NCI-H345 treated with DMSO at 0.1 percent for 48 hours (cell line): Measurements from ENCODE around the gene CMC4.

Experiments used
- DNase-seq: peaks from one replicate; lab custom pipeline; 2025; ENCODE audit not compliant: unreplicated experiment; lab: John Stamatoyannopoulos, UW

Gene CMC4

GRCh38 chrX:155054255-155054654 lies 16.7 kb downstream of the CMC4 start:
- no peak for DNase-seq

DNA sequence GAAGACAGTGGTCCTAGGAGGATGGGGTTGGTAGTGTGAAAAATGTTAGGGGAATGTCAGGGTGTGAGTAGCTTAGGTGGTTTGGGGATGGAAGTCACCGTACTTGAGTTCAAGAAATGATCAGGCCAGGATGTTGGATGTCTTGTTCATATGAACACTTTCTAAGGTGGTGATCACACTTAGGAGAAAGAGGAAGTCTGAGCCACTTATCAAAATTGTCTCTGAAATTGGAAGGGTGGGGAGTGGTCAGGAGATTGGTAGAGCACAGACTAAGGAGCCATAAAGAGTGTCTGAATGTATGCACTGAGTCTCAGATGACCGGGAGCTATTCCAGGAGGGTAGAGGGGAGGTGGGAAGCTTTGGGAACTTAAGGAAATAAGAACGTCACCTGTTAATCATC lies 17.3 kb downstream of the CMC4 start:
- DNase-seq, result no peak

DNA sequence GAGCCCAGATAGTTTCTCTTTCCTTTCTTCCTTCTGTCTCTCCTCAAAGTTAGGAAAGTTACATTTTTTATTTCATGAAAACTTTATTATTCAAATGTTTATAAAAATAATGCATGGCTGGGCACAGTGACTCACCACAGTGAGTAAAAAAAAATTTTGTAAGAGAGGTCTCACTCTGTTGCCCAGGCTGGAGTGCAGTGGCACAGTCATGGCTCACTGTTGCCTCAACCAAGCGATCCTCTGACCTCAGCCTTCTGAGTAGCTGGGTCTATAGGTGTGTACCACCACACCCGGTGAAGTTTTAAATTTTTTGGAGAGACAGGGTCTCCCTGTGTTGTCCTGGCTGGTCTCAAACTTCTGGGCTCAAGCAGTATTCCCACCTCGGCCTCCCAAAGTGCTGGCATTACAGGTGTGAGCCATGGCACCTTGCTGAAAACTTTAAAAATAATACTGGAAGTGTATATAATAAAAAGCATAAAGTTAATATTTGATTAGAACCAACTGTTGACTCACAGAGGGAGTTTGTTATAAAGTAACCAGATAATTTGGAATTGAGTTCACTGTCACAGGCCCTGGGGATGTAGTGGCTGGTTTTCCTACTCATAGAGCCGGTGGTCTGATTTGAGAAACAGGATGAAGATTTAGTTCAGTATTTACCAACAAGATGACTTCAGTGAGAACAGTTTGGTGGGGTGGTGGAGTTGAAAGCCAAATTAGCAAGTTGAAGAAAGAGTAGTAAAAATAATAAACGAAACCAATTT lies 18.0 kb downstream of the CMC4 start:
- DNase-seq, result no peak

- DNase-seq, result no peak
These were observed 21.8 kb downstream of the CMC4 start for GRCh38 chrX:155048977-155049619.

- DNase-seq, result no peak
These were observed 24.0 kb downstream of the CMC4 start for GRCh38 chrX:155046811-155047528.

- no peak for DNase-seq
These were observed 24.7 kb downstream of the CMC4 start for GRCh38 chrX:155046129-155046810.

DNA sequence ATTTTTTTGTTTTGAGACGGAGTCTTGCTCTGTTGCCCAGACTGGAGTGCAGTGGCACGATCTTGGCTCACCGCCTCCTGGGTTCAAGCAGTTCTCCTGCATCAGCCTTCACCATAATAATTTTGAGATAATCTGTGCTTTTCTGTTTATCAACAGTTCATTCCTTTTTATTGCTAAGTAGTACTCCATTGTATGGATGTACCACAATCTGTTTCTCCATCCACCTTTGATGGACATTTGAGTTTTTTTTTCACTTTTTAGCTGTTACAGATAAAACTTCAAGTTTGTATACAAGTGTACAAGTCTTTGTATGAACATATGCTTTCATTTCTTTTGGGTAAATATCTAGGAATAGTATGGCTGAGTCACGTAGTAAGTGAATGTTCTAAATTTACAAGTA lies 35.2 kb downstream of the CMC4 start:
- no peak for DNase-seq

GRCh38 chrX:155031657-155032056 lies 39.3 kb downstream of the CMC4 start:
- no peak for DNase-seq

DNA sequence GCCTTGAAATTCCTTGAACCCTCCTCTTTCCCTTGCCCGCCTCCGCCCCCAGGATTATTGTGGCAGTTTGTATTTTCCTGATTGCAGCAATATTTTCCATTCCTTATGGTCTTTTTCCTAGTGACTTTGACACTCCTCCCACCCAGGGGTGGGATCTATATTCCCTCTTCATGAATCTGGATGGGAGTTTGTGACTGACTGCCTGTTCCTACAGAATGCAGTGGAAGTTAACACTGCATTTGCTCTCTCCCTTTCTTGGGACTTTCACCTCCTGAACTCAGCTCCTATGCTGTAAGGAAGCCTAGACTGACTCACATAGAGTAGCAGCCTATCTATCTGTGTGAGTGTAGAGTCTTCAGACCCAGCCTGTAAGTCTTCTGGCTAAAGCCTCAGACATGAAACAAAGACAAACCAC lies 42.1 kb downstream of the CMC4 start:
- DNase-seq, result no peak

DNA sequence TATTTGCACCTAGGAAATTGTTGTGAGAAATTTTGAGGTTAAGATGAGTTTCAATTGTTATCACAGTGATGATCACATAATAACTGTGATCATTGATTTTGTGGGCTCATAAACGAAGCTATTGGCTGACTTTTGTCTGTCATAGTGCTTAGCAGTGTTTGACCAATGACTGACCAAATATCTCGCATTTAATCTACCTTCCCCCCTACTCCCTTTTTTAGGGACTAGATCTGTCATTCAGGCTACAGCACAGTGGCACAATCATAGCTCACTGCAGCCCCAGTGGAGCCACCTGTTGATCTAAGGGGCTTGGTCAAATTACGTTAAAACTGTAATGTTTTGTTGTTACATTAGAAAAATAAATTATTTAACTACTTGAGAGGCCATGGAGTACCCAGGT lies 42.8 kb downstream of the CMC4 start:
- DNase-seq, result no peak

DNA sequence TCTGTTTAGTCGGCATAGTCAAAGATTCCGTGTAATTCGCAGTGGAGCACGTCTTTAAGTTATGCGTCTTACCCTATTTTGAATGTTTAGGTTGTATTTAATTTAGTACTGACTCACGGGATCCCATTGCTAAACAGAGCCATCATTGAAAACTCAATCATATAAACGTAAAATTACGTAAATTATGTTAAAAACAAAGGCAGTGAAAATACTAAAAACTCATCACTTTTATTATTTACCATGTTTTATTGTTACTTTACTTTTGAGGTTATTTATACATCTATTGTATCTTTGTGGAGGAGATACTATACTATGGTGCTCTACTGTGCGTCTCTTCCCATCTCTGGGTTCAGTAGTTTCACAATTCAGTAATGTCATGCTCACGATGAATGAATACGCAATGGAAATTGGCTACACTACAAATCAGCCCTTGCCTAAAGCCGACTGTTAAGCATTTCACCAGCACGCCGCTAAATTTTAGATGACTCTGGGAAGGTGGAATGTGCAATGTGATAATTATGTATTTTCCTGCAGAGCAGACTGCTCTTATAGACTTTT lies 43.3 kb downstream of the CMC4 start:
- DNase-seq, result no peak

DNA sequence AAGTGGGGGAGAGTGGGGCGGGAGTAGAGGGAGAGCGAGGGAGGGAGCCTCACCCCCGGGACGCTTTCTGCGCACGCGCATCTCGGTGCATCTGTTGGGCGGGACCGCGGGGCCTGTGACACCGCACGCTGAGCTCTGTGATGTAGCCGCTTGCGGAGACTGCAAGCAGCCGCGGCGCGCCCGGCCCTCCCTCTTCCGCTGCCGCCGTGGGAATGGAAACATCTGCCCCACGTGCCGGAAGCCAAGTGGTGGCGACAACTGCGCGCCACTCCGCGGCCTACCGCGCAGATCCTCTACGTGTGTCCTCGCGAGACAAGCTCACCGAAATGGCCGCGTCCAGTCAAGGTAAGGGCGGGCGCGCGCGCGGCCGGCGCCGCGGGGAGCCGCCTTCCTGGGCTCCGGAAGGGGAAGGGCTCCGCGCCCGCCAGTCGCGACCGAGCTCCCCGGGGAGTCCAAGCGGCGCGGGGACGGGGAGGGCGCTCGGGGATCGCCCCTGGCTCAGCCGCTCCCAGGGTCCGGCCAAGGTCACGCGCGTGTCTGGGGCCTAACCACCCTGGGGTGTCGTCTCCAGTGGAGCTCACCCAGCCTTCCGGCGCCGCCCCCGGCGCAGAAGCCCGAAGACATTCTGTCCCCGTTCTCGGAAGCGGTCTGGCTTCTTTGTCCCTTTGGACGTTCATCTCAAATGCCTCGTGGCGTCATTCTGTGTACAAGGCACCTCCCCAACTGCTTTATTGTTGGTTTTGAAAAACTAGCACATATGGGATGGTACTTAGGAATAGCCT lies 44.0 kb downstream of the CMC4 start, which contains the start of gene FUNDC2:
TSS of gene FUNDC2 (plus strand) at position 118 of the 782 bp plus-strand sequence. CDS start at position 213, 95 bp downstream.
- peak; percentile 79 for DNase-seq

- DNase-seq, result no peak
These were observed 44.6 kb downstream of the CMC4 start for GRCh38 chrX:155026420-155026726.

GRCh38 chrX:155023907-155024833 lies 46.8 kb downstream of the CMC4 start:
- no peak for DNase-seq

GRCh38 chrX:155022585-155022984 lies 48.4 kb downstream of the CMC4 start, which contains the start of gene F8:
F8 (minus strand) TSS chrX:155022723; CDS start chrX:155022552, 171 bp downstream.
- no peak for DNase-seq

GRCh38 chrX:155020591-155020990 lies 50.3 kb downstream of the CMC4 start:
- DNase-seq, result no peak
